Midbrain (tissue), 1 donor: ENCODE measurements around the gene DNHD1.
A peak's percentile ranks its signal among the peaks of the same experiment; 100 is the strongest.
"Not testable (repeated sequence)": the region's sequence is repeated elsewhere in the genome, so short reads cannot be mapped to it uniquely, and the experiment has no call there.

ENCODE experiments used
- DNase-seq: peaks from one replicate; lab custom pipeline; 2025; lab: John Stamatoyannopoulos, UW

The DNHD1 gene

GRCh38 chr11:6480299-6480914 is 16.7 kb upstream of the DNHD1 start:
- DNase-seq: no peak

- peak; percentile 99 for DNase-seq
These were observed 15.8 kb upstream of the DNHD1 start, which contains the start of the genes ARFIP2 and TIMM10B for GRCh38 chr11:6481012-6481923. ARFIP2 (minus strand) TSS chr11:6481331; CDS start chr11:6480421, 910 bp downstream. TIMM10B (plus strand) TSS chr11:6481501; CDS start chr11:6481517, 16 bp downstream.

- DNase-seq: no peak
These were observed 15.2 kb upstream of the DNHD1 start for GRCh38 chr11:6481924-6482275.

- DNase-seq: no peak
These were observed 14.6 kb upstream of the DNHD1 start for GRCh38 chr11:6482441-6482840.

GRCh38 chr11:6483015-6483414 is 14.1 kb upstream of the DNHD1 start:
- DNase-seq: no peak

- no peak for DNase-seq
These were observed 11.4 kb upstream of the DNHD1 start for GRCh38 chr11:6485661-6486060.

- no peak for DNase-seq
These were observed 10.8 kb upstream of the DNHD1 start for GRCh38 chr11:6486256-6486655.

GRCh38 chr11:6486938-6487337 is 10.1 kb upstream of the DNHD1 start:
- DNase-seq: no peak

- DNase-seq: no peak
These were observed 8.7 kb upstream of the DNHD1 start for GRCh38 chr11:6488342-6488741.

GRCh38 chr11:6488821-6489220 is 8.3 kb upstream of the DNHD1 start:
- DNase-seq: no peak

- DNase-seq: no peak
These were observed 7.8 kb upstream of the DNHD1 start for GRCh38 chr11:6489306-6489705.

- DNase-seq: no peak
These were observed 1.0 kb downstream of the DNHD1 start for GRCh38 chr11:6498121-6498520.

- DNase-seq: no peak
These were observed 1.5 kb downstream of the DNHD1 start for GRCh38 chr11:6498544-6498943.

GRCh38 chr11:6502382-6502781 is 5.3 kb downstream of the DNHD1 start:
- DNase-seq: no peak

- DNase-seq: no peak
These were observed 7.1 kb downstream of the DNHD1 start for GRCh38 chr11:6504166-6504565.

GRCh38 chr11:6505577-6506240 is 8.6 kb downstream of the DNHD1 start:
- DNase-seq: peak; percentile 24

GRCh38 chr11:6516865-6517264 is 19.8 kb downstream of the DNHD1 start:
- no peak for DNase-seq

- no peak for DNase-seq
These were observed 23.2 kb downstream of the DNHD1 start for GRCh38 chr11:6520265-6520664.

GRCh38 chr11:6521946-6522345 is 24.9 kb downstream of the DNHD1 start:
- not testable (repeated sequence) for DNase-seq

GRCh38 chr11:6523253-6523652 is 26.2 kb downstream of the DNHD1 start:
- no peak for DNase-seq

- DNase-seq: no peak
These were observed 29.5 kb downstream of the DNHD1 start for GRCh38 chr11:6526411-6527135.

- DNase-seq: no peak
These were observed 32.2 kb downstream of the DNHD1 start for GRCh38 chr11:6529266-6529665.
